HCT116 (cell line): ENCODE measurements around the gene ZNF555. TPM values are rescaled to one million over a fixed set of nuclear protein-coding genes. Genes with fewer than 3 reads are reported as not detected.

Experiments
- total RNA-seq: library from RNA; stranded (reverse); gene quantifications from one replicate; pipeline ENCODE4 v1.2.1, GENCODE V29; 2021; ENCODE audit not compliant: unreplicated experiment

ZNF555 gene
- total RNA-seq, 1 experiment from 2014 or later: 4.5 TPM

Other genes with a start within 250 kb of the ZNF555 start
- gene GNG7, start 138.8 kb upstream of the ZNF555 start, total RNA-seq: 11.3 TPM
- 33.7 TPM for gene DIRAS1, start 120.1 kb upstream of the ZNF555 start, total RNA-seq
- gene SLC39A3, start 101.5 kb upstream of the ZNF555 start, total RNA-seq: 39.1 TPM
- gene SGTA, start 58.2 kb upstream of the ZNF555 start, total RNA-seq: 109 TPM
- 201 TPM for gene THOP1, start 56.0 kb upstream of the ZNF555 start, total RNA-seq
- gene ZNF554, start 21.6 kb upstream of the ZNF555 start, total RNA-seq: 4.0 TPM
- not detected for gene ZNF556, start 25.9 kb downstream of the ZNF555 start, total RNA-seq
- gene ZNF57, start 59.5 kb downstream of the ZNF555 start, total RNA-seq: 8.3 TPM
- 5.9 TPM for gene ZNF77, start 103.5 kb downstream of the ZNF555 start, total RNA-seq
- gene TLE6, start 136.1 kb downstream of the ZNF555 start, total RNA-seq: 10.9 TPM
- 35.6 TPM for gene TLE2, start 187.8 kb downstream of the ZNF555 start, total RNA-seq
- 263 TPM for gene TLE5, start 221.0 kb downstream of the ZNF555 start, total RNA-seq